Activated naive CD4-positive, alpha-beta T cell treated with anti-CD3 and anti-CD28 coated beads, Interleukin-2, amount 50 U/mL, for 16 hours (primary cell): ENCODE measurements around the gene CYP27A1.

ENCODE experiments used
- DNase-seq: peaks from one replicate; pipeline ENCODE4 v3.0.0-alpha.2; 2020

CYP27A1 gene

DNA sequence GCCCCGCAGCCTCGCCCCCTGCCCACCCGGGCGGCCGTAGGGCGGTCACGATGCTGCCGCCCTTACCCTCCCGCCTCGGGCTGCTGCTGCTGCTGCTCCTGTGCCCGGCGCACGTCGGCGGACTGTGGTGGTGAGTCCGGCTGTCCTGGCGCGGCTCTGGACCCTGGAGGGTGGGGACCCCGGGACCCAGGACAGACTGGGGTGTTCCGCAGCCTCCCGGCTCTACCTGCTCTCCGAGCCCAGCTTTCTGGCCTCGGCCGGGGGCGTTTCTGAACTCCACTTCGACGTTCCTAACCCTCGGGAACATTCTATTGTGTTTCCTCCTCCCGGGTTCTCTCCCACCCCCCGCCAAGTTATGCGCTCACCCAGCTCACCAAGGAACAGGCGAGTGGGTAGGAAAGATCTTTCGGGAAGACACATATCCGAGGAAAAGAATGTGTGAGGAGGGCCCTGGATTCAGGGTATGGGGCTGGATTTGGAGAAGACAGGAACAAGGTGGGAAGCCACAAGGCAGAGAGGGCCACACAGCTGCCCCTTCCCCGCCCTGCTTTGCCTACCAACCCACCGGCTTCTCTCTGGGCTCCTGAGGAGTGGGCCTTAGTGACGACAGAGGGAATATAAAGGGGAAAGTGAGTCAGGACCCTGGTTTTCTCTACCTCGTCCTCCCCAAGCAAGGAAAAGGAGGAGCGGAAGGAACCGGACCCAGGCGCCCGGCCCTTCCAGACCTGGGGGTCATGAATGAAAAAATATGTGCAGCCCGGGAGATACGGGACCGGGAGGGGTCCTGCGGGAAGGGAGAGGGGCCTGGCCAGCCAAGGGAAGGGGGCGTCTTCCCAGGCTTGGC, 78.3 kb downstream of the CYP27A1 start:
- no peak for DNase-seq

DNA sequence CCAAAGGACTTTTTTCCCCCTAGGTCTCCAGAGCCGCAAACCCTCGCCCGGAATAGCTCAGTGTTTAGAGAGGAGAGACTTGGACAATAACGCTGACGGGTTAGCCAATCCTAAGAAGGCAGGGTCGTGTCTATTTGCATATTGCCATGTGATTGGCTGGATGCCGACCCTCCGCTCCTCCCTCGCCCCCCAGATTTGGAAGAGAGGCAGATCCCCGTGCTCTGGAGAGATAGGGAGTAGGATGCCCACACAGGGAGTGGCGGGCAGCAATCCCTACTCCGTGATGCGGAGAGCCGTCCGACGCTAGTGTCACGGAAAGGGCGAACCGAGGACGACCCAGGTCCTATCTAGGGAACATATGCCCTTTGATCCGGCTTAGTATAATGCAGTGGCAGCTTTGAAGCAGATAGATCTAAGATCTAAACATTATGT, 79.0 kb downstream of the CYP27A1 start:
- DNase-seq: no peak

DNA sequence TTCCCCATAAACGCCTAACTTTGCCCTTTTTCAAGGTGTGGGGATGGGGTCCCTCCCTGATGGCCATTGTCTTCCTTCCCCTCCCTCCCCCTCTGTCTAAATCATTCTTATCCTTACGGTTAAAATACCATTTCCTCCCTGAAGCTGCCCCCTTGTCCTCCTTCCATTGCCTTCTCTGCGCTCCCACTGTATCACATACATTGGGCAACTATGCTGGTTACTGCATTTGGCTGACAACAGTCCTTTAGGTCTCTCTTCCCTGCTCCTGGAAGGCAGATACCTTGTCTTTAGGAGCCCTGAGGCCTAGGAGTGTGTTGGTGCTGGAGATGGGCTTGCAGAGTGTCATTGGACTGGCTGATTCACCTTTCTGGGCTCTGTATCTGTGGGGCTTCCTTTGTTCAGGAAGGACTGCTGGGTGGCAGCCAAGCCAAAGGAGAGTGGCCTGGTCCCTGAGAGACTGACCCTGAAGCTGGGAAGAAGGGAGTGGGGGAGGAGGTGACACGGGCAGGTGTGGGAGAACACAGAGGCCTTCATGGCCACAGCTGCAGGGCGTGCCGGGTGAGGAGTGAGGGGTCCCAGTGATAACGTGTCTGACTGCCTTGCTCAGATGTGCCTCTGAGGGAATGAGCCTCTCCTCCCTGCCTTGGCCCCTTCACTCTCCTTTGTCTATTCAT, 79.8 kb downstream of the CYP27A1 start:
- DNase-seq: no peak

DNA sequence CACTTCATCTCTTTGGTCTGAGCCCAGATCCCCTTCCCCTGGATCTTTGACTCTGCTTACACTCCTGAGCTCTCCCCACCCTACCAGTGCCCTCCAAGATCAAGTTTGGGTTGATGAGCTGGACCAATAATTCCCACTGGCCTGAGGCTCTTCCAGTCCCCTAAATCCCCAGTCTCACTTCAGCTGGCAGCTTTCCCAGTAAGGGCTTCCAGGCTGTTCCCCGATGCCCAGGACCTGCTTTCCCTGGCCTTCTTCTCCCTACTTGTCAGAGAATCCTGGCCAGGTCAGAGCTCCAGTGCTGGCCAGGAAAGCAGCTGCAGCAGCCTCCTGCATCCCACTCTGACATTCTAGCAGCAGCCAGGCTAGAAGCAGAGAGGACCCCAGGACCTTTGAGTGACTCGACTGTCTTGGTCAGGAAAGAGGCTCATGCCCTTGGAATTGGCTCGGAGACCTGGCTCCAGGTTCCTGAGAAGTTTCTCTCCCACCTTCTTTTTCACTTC, 81.1 kb downstream of the CYP27A1 start:
- DNase-seq: no peak
